GM18870 (cell line): Measurements from ENCODE around the gene CSMD2.

Experiments used
- ATAC-seq: cut with Tn5 transposase; IDR thresholded peaks from one replicate; pipeline ENCODE4 v1.9.1; 2021; ENCODE audit warnings: moderate library complexity; ENCODE audit not compliant: unreplicated experiment

CSMD2 gene

GRCh38 chr1:33864460-33865389 is 300.3 kb downstream of the CSMD2 start:
- ATAC-seq, result no peak

- no peak for ATAC-seq
These were observed 301.3 kb downstream of the CSMD2 start, which contains the start of gene HMGB4 for GRCh38 chr1:33863779-33864178. Gene HMGB4, plus strand, starts transcription at chr1:33864079. Its CDS starts 113 bp downstream, at chr1:33864192.

- ATAC-seq, result no peak
These were observed 304.4 kb downstream of the CSMD2 start for GRCh38 chr1:33860671-33861070.

GRCh38 chr1:33854091-33854490 is 310.9 kb downstream of the CSMD2 start:
- no peak for ATAC-seq

- ATAC-seq, result no peak
These were observed 311.6 kb downstream of the CSMD2 start for GRCh38 chr1:33853431-33853830.

GRCh38 chr1:33852711-33853110 is 312.3 kb downstream of the CSMD2 start:
- ATAC-seq, result no peak

- ATAC-seq, result no peak
These were observed 314.5 kb downstream of the CSMD2 start for GRCh38 chr1:33850481-33850880.

- ATAC-seq, result no peak
These were observed 315.8 kb downstream of the CSMD2 start for GRCh38 chr1:33849211-33849610.

GRCh38 chr1:33848205-33848937 is 316.7 kb downstream of the CSMD2 start:
- ATAC-seq, result no peak

- no peak for ATAC-seq
These were observed 318.2 kb downstream of the CSMD2 start for GRCh38 chr1:33846861-33847260.

GRCh38 chr1:33844166-33844565 is 320.9 kb downstream of the CSMD2 start:
- ATAC-seq, result no peak

GRCh38 chr1:33842348-33842747 is 322.7 kb downstream of the CSMD2 start:
- no peak for ATAC-seq

GRCh38 chr1:33841494-33841893 is 323.5 kb downstream of the CSMD2 start:
- no peak for ATAC-seq

- ATAC-seq, result no peak
These were observed 327.4 kb downstream of the CSMD2 start for GRCh38 chr1:33837635-33838034.

- ATAC-seq, result no peak
These were observed 328.1 kb downstream of the CSMD2 start for GRCh38 chr1:33836911-33837310.

GRCh38 chr1:33828654-33829053 is 336.4 kb downstream of the CSMD2 start:
- no peak for ATAC-seq

GRCh38 chr1:33828059-33828458 is 337.0 kb downstream of the CSMD2 start:
- ATAC-seq, result no peak

GRCh38 chr1:33826711-33827110 is 338.3 kb downstream of the CSMD2 start:
- ATAC-seq, result no peak

- ATAC-seq, result no peak
These were observed 338.7 kb downstream of the CSMD2 start for GRCh38 chr1:33826311-33826710.

- ATAC-seq, result no peak
These were observed 339.5 kb downstream of the CSMD2 start for GRCh38 chr1:33825506-33825905.

GRCh38 chr1:33824971-33825370 is 340.1 kb downstream of the CSMD2 start:
- ATAC-seq, result no peak

GRCh38 chr1:33824321-33824720 is 340.7 kb downstream of the CSMD2 start:
- ATAC-seq, result no peak
